NT2/D1 (cell line): ENCODE results near the gene NRTN.

ENCODE experiments used
- DNase-seq: peaks from one replicate; pipeline ENCODE4 v3.0.0-alpha.2; 2011; ENCODE audit warnings: low read depth, low spot score
- H3K27me3 ChIP-seq: 2 replicates; pipeline ENCODE4 v1.6.0; 2011; ENCODE audit warnings: mild to moderate bottlenecking; ENCODE audit not compliant: insufficient read length, insufficient read depth
- H3K36me3 ChIP-seq: 2 replicates; pipeline ENCODE4 v1.6.1; 2011; ENCODE audit warnings: mild to moderate bottlenecking, low read length, mixed read lengths; ENCODE audit not compliant: insufficient read depth, insufficient read length
- H3K4me1 ChIP-seq: 2 replicates; pipeline ENCODE4 v1.5.1; 2011; ENCODE audit not compliant: insufficient read depth, insufficient read length
- H3K4me3 ChIP-seq: 2 replicates; pipeline ENCODE4 v1.5.1; 2011; ENCODE audit warnings: low read depth; ENCODE audit not compliant: insufficient read length
- H3K9ac ChIP-seq: 2 replicates; pipeline ENCODE4 v1.6.0; 2011; ENCODE audit warnings: low read depth; ENCODE audit not compliant: insufficient read length
- H3K9me3 ChIP-seq: 2 replicates; pipeline ENCODE4 v1.5.1; 2011; ENCODE audit warnings: mild to moderate bottlenecking, low read length; ENCODE audit not compliant: insufficient read depth
- SUZ12 ChIP-seq: IDR thresholded peaks from 2 replicates; pipeline ENCODE4 v1.6.1; 2011; ENCODE audit not compliant: insufficient read length, insufficient read depth; ENCODE audit errors: extremely low read depth
- YY1 ChIP-seq: IDR thresholded peaks from 2 replicates; pipeline ENCODE4 v1.6.1; 2011; ENCODE audit not compliant: insufficient read length, insufficient read depth
- ZNF274 ChIP-seq: IDR thresholded peaks from 2 replicates; pipeline ENCODE4 v1.6.1; 2011; ENCODE audit warnings: mild to moderate bottlenecking, low read depth, low read length

The NRTN gene

GRCh38 chr19:5786593-5787408 lies 18.1 kb upstream of the NRTN start:
- no peak for DNase-seq
- no peaks in the 10 kb centered on the region for H3K9me3 ChIP-seq
- no peak overlapping the region for H3K4me3 ChIP-seq
- peaks cover 79% of the 10 kb centered on the region for H3K36me3 ChIP-seq
- H3K9ac ChIP-seq = no peak overlapping the region
- H3K27me3 ChIP-seq = no peaks in the 10 kb centered on the region
- peaks cover 5% of the 10 kb centered on the region for H3K4me1 ChIP-seq
- TF ChIP-seq YY1 (no peak), SUZ12 (no peak), ZNF274 (no peak)

- DNase-seq = no peak
- H3K9ac ChIP-seq = no peak overlapping the region
- no peak overlapping the region for H3K4me3 ChIP-seq
- H3K9me3 ChIP-seq = no peaks in the 10 kb centered on the region
- no peak for TF ChIP-seq ZNF274
- no peak for TF ChIP-seq YY1
- no peak for TF ChIP-seq SUZ12
- peaks cover 71% of the 10 kb centered on the region for H3K36me3 ChIP-seq
- no peaks in the 10 kb centered on the region for H3K27me3 ChIP-seq
- peaks cover 5% of the 10 kb centered on the region for H3K4me1 ChIP-seq
Measured at GRCh38 chr19:5787409-5788182, 17.3 kb upstream of the NRTN start.

- Histone ChIP-seq H3K9ac (no peak overlapping the region), H3K4me3 (no peak overlapping the region), H3K4me1 (peaks cover 5% of the 10 kb centered on the region), H3K36me3 (peaks cover 64% of the 10 kb centered on the region), H3K9me3 (no peaks in the 10 kb centered on the region), H3K27me3 (no peaks in the 10 kb centered on the region)
- TF ChIP-seq SUZ12 (no peak), ZNF274 (no peak), YY1 (no peak)
- no peak for DNase-seq
Measured at GRCh38 chr19:5788422-5788821, 16.4 kb upstream of the NRTN start.

GRCh38 chr19:5789351-5789761 lies 15.5 kb upstream of the NRTN start:
- Histone ChIP-seq H3K27me3 (no peaks in the 10 kb centered on the region), H3K4me3 (no peak overlapping the region), H3K36me3 (peaks cover 57% of the 10 kb centered on the region), H3K9ac (no peak overlapping the region), H3K9me3 (no peaks in the 10 kb centered on the region), H3K4me1 (peaks cover 5% of the 10 kb centered on the region)
- no peak for TF ChIP-seq YY1
- no peak for TF ChIP-seq ZNF274
- TF ChIP-seq SUZ12 = no peak
- no peak for DNase-seq

GRCh38 chr19:5789886-5790558 lies 14.8 kb upstream of the NRTN start:
- no peaks in the 10 kb centered on the region for H3K27me3 ChIP-seq
- H3K4me3 ChIP-seq = peak overlapping the region; percentile 88
- H3K4me1 ChIP-seq = peaks cover 5% of the 10 kb centered on the region
- H3K36me3 ChIP-seq = peaks cover 50% of the 10 kb centered on the region
- H3K9me3 ChIP-seq = no peaks in the 10 kb centered on the region
- DNase-seq = no peak
- TF ChIP-seq ZNF274 (no peak), SUZ12 (no peak), YY1 (no peak)
- H3K9ac ChIP-seq = peak overlapping the region; percentile 43

- H3K4me1 ChIP-seq = peaks cover 5% of the 10 kb centered on the region
- no peaks in the 10 kb centered on the region for H3K27me3 ChIP-seq
- peak; percentile 98 for DNase-seq
- peak within 1 kb of the TSS; percentile 88 for H3K4me3 ChIP-seq
- H3K9ac ChIP-seq = peak within 1 kb of the TSS; percentile 97
- TF ChIP-seq SUZ12 (no peak), YY1 (peak; percentile 26), ZNF274 (no peak)
- peaks cover 42% of the 10 kb centered on the region for H3K36me3 ChIP-seq
- no peaks in the 10 kb centered on the region for H3K9me3 ChIP-seq
Measured at GRCh38 chr19:5790559-5791520, 14.0 kb upstream of the NRTN start, which contains the start of gene DUS3L. Gene DUS3L (minus strand): TSS chr19:5791163. CDS start chr19:5791141, 22 bp downstream.
